Activated CD4-positive, alpha-beta T cell treated with anti-CD3 and anti-CD28 coated beads for 4 hours (primary cell): ENCODE measurements around the gene NGF.

Experiments
- DNase-seq, 2 donors: peaks; one replicate each; pipeline ENCODE4 v3.0.0-alpha.2; 2020

NGF gene

GRCh38 chr1:115307661-115308060, 30.4 kb downstream of the NGF start:
- no peak for DNase-seq

GRCh38 chr1:115306146-115306545, 31.9 kb downstream of the NGF start:
- DNase-seq, result no peak

GRCh38 chr1:115303364-115303763, 34.7 kb downstream of the NGF start:
- DNase-seq, result no peak

- no peak for DNase-seq
These were observed 35.6 kb downstream of the NGF start for GRCh38 chr1:115302390-115302961.

GRCh38 chr1:115301438-115302020, 36.5 kb downstream of the NGF start:
- DNase-seq, result no peak

GRCh38 chr1:115300087-115300876, 37.8 kb downstream of the NGF start:
- no peak for DNase-seq

GRCh38 chr1:115299266-115299665, 38.8 kb downstream of the NGF start:
- DNase-seq, result no peak

GRCh38 chr1:115296981-115297380, 41.1 kb downstream of the NGF start:
- DNase-seq, result no peak

- DNase-seq, result no peak
These were observed 41.9 kb downstream of the NGF start for GRCh38 chr1:115295904-115296696.

- DNase-seq, result no peak
These were observed 44.1 kb downstream of the NGF start for GRCh38 chr1:115293899-115294298.

GRCh38 chr1:115293006-115293405, 45.0 kb downstream of the NGF start:
- no peak for DNase-seq

- DNase-seq, result no peak
These were observed 46.3 kb downstream of the NGF start for GRCh38 chr1:115291741-115292140.

- no peak for DNase-seq
These were observed 48.1 kb downstream of the NGF start for GRCh38 chr1:115289940-115290339.

- DNase-seq, result no peak
These were observed 49.4 kb downstream of the NGF start for GRCh38 chr1:115288591-115289198.

- DNase-seq, result no peak
These were observed 51.4 kb downstream of the NGF start for GRCh38 chr1:115286431-115287205.

GRCh38 chr1:115284209-115284608, 53.8 kb downstream of the NGF start:
- DNase-seq, result no peak

GRCh38 chr1:115283681-115284146, 54.3 kb downstream of the NGF start:
- DNase-seq, result no peak

GRCh38 chr1:115283249-115283648, 54.8 kb downstream of the NGF start:
- DNase-seq, result no peak

GRCh38 chr1:115282807-115283208, 55.2 kb downstream of the NGF start:
- DNase-seq, result no peak

GRCh38 chr1:115281143-115281542, 56.9 kb downstream of the NGF start:
- DNase-seq, result no peak

GRCh38 chr1:115280064-115280463, 58.0 kb downstream of the NGF start:
- no peak for DNase-seq

GRCh38 chr1:115278211-115278610, 59.8 kb downstream of the NGF start:
- no peak for DNase-seq
